Measurements from ENCODE around the gene ELAVL1. TPM values are rescaled to one million over a fixed set of nuclear protein-coding genes. Genes with fewer than 3 reads are reported as not detected.
A peak's percentile ranks its signal among the peaks of the same experiment; 100 is the strongest.

The ELAVL1 gene
- polyA plus RNA-seq, 1 experiment, result 44.7 TPM

DNA sequence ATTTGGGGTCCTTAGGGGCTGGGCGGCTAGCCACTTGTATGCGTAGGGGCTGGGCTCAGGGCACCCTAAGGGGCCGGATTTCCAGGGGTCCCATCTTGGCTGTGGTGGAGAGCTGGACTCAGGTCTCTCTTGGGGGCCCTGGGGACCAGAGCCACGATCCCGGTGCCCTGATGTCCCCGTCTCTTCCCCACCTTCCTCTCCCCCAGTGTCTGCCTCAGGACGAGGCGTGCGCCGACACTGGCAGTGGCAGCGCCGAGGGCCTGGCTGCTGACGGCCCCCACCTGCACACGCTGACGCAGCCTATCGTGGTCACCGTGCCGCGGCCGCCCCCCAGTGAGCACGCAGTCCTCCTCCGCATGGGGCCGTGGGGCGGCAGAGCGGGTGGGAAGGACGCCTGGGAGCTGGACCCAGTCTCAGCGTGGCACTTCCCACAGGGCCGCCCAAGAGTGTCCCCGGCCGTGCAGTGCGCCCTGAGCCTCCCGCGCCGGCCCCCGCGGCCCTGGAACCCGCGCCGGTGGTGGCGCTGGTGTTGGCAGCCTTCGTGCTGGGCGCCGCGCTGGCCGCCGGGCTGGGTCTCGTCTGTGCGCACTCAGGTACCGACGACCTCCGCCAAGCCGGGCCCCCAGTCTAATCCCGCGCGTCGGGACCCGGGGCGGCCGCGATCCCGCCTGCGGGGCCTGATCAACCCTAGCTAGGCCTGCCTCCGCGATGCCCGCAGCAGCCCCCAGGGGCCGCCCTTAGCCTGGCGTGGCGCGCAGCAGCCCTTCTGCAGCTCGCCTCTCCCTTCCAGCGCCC is 88.0 kb downstream of the ELAVL1 start:
- CTCF ChIA-PET, result interaction anchor here (0.6 to 3.0 kb wide), 6 partner anchors 9 to 815 kb away, joined by 4 to 12 read pairs (median 5); partner anchors contain the start of gene TIMM44

GRCh38 chr19:7916955-7917266 is 88.5 kb downstream of the ELAVL1 start:
- H3K27ac ChIP-seq (ENCODE audit: low read depth, low read length), result no peak overlapping the region
- no peak for DNase-seq (ENCODE audit: low read depth, low spot score)
- ChIA-PET POLR2A (interaction anchor here (1.1 to 3.9 kb wide), 2 partner anchors 11 to 13 kb away, joined by 4 to 16 read pairs; partner anchors contain the start of gene MAP2K7), CTCF (interaction anchor here (1.0 to 3.0 kb wide), 3 partner anchors 8 to 86 kb away, joined by 3 to 12 read pairs (median 5); no protein-coding TSS in a partner anchor)
- peaks cover 7% of the 10 kb centered on the region for H3K27me3 ChIP-seq (ENCODE audit: control insufficient read depth, insufficient read depth, low read length)
- TF ChIP-seq, protein P1, sequence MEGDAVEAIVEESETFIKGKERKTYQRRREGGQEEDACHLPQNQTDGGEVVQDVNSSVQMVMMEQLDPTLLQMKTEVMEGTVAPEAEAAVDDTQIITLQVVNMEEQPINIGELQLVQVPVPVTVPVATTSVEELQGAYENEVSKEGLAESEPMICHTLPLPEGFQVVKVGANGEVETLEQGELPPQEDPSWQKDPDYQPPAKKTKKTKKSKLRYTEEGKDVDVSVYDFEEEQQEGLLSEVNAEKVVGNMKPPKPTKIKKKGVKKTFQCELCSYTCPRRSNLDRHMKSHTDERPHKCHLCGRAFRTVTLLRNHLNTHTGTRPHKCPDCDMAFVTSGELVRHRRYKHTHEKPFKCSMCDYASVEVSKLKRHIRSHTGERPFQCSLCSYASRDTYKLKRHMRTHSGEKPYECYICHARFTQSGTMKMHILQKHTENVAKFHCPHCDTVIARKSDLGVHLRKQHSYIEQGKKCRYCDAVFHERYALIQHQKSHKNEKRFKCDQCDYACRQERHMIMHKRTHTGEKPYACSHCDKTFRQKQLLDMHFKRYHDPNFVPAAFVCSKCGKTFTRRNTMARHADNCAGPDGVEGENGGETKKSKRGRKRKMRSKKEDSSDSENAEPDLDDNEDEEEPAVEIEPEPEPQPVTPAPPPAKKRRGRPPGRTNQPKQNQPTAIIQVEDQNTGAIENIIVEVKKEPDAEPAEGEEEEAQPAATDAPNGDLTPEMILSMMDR (IDR thresholded peaks at IDR 0.05; ENCODE audit: low read depth, low read length), result no peak
- no peaks in the 10 kb centered on the region; the same call in 1 of the 2 replicates for H3K9me3 ChIP-seq (ENCODE audit: control insufficient read depth, insufficient read depth, low read length)
- H3K4me3 ChIP-seq (ENCODE audit: low read depth, low read length), result peak overlapping the region; percentile 43

More for the DNA sequence above, 88.0 kb downstream of the ELAVL1 start:
- Histone ChIP-seq H3K27me3 (ENCODE audit: control insufficient read depth, insufficient read depth, low read length) (peaks cover 7% of the 10 kb centered on the region), H3K4me3 (ENCODE audit: low read depth, low read length) (peak overlapping the region; percentile 43), H3K27ac (ENCODE audit: low read depth, low read length) (no peak overlapping the region), H3K9me3 (ENCODE audit: control insufficient read depth, insufficient read depth, low read length) (no peaks in the 10 kb centered on the region; the same call in 1 of the 2 replicates)
- POLR2A ChIA-PET, result interaction anchor here (0.6 to 3.9 kb wide), 3 partner anchors 11 to 519 kb away, joined by 3 to 16 read pairs (median 4); partner anchors contain the start of gene MAP2K7
- DNase-seq (ENCODE audit: low read depth, low spot score), result no peak
- TF ChIP-seq, protein P1 (IDR thresholded peaks at IDR 0.05; ENCODE audit: low read depth, low read length), result peak; percentile 68

GRCh38 chr19:7916103-7916954 is 89.1 kb downstream of the ELAVL1 start:
- TF ChIP-seq, protein P1 (IDR thresholded peaks at IDR 0.05; ENCODE audit: low read depth, low read length), result no peak
- no peak overlapping the region for H3K27ac ChIP-seq (ENCODE audit: low read depth, low read length)
- peak overlapping the region; percentile 40 for H3K4me3 ChIP-seq (ENCODE audit: low read depth, low read length)
- CTCF ChIA-PET, result interaction anchor here (0.5 to 1.6 kb wide), 5 partner anchors 8 to 48 kb away, joined by 3 to 5 read pairs (median 3); no protein-coding TSS in a partner anchor
- H3K9me3 ChIP-seq (ENCODE audit: control insufficient read depth, insufficient read depth, low read length), result no peaks in the 10 kb centered on the region; the same call in 1 of the 2 replicates
- no peak for DNase-seq (ENCODE audit: low read depth, low spot score)
- POLR2A ChIA-PET, result interaction anchor here (1.0 to 3.9 kb wide), 2 partner anchors 13 to 23 kb away, joined by 8 to 16 read pairs; partner anchors contain the start of gene MAP2K7
- peaks cover 7% of the 10 kb centered on the region for H3K27me3 ChIP-seq (ENCODE audit: control insufficient read depth, insufficient read depth, low read length)

- Histone ChIP-seq H3K9me3 (ENCODE audit: control insufficient read depth, insufficient read depth, low read length) (no peaks in the 10 kb centered on the region; the same call in 1 of the 2 replicates), H3K27me3 (ENCODE audit: control insufficient read depth, insufficient read depth, low read length) (peaks cover 7% of the 10 kb centered on the region), H3K27ac (ENCODE audit: low read depth, low read length) (no peak overlapping the region), H3K4me3 (ENCODE audit: low read depth, low read length) (peak overlapping the region; percentile 40)
- TF ChIP-seq, protein P1 (IDR thresholded peaks at IDR 0.05; ENCODE audit: low read depth, low read length), result no peak; the same call in 1 of the 2 replicates
- ChIA-PET CTCF (interaction anchor here (0.5 to 1.0 kb wide), 4 partner anchors 8 to 47 kb away, joined by 3 read pairs; no protein-coding TSS in a partner anchor), POLR2A (interaction anchor here (0.6 to 3.9 kb wide), 3 partner anchors 12 to 22 kb away, joined by 6 to 16 read pairs (median 8); partner anchors contain the start of gene MAP2K7)
- no peak for DNase-seq (ENCODE audit: low read depth, low spot score)
These were observed 90.0 kb downstream of the ELAVL1 start for GRCh38 chr19:7915250-7916102.
